DND-41 (cell line): Measurements from ENCODE around the gene NLE1.

Experiments
- CTCF ChIP-seq: IDR thresholded peaks from 2 replicates; pipeline ENCODE4 v1.5.1; 2012; ENCODE audit warnings: borderline replicate concordance, low read length, moderate library complexity, mild to moderate bottlenecking; ENCODE audit not compliant: poor library complexity, severe bottlenecking; ENCODE audit errors: extremely low read depth
- EZH2 ChIP-seq: IDR thresholded peaks from 3 replicates; pipeline ENCODE4 v1.6.1; 2012; ENCODE audit warnings: borderline replicate concordance, low read depth, mild to moderate bottlenecking, moderate library complexity, low read length, inconsistent platforms; ENCODE audit not compliant: severe bottlenecking

GRCh38 chr17:35164716-35165115 is 22.6 kb upstream of the NLE1 start:
- TF ChIP-seq CTCF, result no peak
- no peak for TF ChIP-seq EZH2
